HG02763 (cell line): ENCODE results near the gene COL23A1.
"Not testable (repeated sequence)": the region's sequence is repeated elsewhere in the genome, so short reads cannot be mapped to it uniquely, and the experiment has no call there.

Source experiments
- ATAC-seq: cut with Tn5 transposase; IDR thresholded peaks from one replicate; pipeline ENCODE4 v1.9.1; 2021; ENCODE audit warnings: mild to moderate bottlenecking, moderate library complexity; ENCODE audit not compliant: unreplicated experiment

Gene COL23A1

GRCh38 chr5:178589180-178590140, 733 bp downstream of the COL23A1 start:
- no peak for ATAC-seq

- ATAC-seq = no peak
These were observed 1.4 kb downstream of the COL23A1 start for GRCh38 chr5:178588769-178589168.

GRCh38 chr5:178587763-178588611, 2.2 kb downstream of the COL23A1 start:
- ATAC-seq = no peak

DNA sequence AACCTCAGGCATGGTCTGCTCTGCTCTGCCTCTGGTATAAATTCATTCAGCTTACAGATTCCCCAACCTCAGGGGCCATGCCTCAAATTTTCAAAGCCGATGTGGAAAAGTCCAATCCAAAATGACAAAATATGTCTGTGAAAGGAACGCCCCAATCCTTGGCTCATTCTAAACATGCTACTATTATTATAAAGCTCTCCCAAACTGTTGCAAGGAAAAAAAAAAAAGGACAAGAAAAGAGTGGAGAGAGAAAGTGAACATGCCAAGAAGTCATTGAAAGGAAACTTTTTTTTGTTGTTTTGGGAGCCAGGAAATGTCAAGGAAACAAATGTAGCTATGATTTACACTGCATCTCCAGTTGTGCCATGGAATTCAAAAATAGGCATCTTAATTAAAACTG, 3.8 kb downstream of the COL23A1 start:
- ATAC-seq = no peak

GRCh38 chr5:178585421-178585820, 4.8 kb downstream of the COL23A1 start:
- not testable (repeated sequence) for ATAC-seq

DNA sequence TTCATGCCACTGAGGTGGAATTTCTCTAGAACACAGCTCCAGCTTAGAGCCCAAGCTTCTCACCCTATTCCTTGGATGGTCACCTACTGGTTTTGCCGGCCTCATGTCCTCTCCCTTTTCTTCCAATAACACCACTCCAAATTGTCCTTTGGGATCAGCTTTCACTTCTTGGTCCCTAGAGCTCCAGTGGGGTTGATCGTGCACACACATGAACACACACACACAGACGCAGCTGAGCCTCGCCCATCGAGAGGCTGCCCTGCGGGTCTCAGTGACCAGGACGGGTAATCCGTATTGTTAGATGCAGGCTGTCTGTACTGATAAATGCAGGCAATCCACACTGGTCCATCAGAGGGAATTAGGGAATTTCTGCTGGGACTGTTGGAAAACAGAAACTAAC, 6.9 kb downstream of the COL23A1 start:
- no peak for ATAC-seq

DNA sequence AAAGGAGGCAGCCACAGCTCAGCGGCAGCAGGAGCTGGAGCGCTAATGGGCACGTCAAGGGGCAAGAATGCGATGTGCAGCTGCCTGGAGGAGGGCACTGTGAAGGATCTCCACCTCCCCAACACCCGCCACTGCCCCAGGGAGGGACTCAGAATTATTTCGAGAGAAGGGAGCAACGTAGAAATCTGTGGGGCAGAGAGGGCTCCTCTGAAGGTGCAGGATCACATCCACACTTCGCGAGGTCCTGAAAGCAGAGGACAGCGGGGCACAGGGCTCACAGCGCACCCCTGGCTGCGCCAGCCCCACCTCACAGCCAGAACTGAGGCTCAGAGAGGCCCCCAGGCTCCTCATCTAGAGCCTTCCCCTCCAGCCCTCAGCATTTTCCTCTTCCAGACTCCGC, 7.9 kb downstream of the COL23A1 start:
- ATAC-seq = no peak

- no peak for ATAC-seq
These were observed 8.6 kb downstream of the COL23A1 start for GRCh38 chr5:178581621-178582020.

DNA sequence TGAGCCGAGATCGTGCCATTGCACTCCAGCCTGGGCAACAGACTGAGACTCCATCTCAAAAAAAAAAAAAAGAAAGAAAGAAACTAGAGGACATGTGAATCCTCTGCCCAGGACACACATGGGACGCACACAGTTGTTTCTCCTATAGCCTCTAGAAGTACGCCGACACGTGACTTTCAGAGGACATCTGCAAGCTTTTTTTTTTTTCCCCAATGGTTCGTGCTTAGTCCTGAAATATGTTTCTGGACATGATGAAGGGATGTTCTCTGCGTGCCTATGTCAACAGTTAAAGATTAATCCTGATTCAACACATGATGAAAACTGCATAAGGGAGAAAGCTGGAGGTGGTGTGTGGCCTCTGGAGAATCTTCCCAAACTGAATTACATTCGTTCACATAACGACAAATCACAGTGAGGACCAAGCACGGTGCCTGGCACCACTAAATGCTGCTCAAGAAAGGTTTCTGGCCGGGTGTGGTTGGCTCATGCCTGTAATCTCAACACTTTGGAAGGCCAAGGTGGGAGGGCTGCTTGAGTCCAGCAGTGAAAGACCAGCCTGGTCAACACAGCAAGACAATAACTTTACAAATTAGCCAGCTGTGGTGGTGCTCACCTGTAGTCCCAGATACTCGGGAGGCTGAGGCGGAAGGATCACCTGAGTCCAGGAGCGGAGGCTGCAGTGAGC, 9.8 kb downstream of the COL23A1 start:
- no peak for ATAC-seq

GRCh38 chr5:178577944-178578343, 12.2 kb downstream of the COL23A1 start:
- ATAC-seq = no peak

GRCh38 chr5:178577376-178577839, 12.8 kb downstream of the COL23A1 start:
- no peak for ATAC-seq

DNA sequence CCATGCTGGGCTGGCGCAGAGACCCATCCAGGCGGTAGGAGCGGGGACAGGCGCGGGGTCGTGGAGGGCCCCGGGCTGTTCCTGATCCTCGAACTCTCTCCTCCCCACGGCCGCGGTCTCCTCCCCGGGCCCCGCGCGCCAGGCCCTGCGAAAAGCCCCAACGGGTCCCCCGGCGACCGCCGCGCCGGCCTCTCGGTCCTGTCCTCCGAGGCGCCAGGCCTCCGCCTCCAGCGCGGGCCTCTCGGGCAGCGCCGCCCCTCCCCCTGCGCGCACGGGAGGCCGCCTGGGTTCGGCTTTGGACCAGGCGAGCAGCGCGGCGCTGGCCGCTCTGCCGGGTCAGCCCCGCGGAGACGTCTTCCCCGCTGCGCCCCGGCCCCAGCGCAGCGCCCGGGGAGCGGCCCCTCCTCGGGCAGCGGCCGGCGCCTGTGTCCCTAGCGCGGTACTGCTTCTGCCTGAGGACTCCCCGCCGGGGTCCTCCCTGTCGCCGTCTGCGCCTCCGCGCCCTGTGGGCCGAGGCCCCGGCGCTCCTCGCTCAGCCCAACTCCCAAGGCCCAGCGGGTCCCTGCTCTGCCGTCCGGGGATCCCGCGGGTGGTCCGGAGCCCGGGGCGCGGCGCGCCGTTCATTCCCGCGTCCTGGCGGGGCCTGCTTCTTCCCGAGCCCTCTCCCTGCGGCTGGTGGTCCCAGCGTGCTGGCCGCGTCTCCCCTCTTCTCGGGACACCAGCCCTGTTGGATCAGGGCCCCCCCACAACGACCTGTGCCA, 13.4 kb downstream of the COL23A1 start:
- no peak for ATAC-seq

DNA sequence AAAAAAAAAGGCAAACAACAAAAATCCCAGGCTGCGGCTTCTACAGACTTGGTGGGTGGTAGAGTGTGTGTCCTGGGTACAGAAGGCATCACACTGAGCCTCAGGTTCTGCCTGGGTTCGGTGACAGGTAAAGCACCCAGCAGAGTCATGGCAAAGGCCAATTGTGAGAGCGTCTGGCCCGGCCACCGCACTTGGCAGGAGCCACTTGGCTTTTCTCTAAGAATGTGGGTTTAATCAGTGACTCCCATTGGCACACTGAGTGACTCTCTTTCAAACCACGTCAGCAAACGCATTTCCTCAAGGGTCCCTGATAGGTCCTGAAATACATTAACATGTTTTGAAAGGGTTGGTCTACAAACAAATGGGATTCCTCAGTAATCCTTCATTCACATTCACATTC, 17.0 kb downstream of the COL23A1 start:
- no peak for ATAC-seq

DNA sequence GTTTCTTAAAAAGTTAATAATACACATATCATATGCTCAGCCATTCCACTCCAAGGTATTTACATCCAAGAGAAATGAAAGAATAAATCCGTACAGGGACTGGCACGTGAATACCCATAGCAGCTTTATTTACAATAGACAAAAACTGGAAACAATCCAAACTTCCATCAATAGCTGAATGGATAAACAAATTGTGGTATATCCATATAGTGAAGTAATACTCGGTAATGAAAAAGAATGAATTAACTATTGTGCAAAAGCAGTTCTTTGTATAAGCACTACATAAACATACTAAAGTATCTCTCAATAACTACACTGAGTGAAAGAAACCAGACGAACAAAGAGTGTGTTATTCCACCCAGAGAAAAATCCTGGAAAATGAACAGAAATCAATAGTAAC, 17.6 kb downstream of the COL23A1 start:
- no peak for ATAC-seq

DNA sequence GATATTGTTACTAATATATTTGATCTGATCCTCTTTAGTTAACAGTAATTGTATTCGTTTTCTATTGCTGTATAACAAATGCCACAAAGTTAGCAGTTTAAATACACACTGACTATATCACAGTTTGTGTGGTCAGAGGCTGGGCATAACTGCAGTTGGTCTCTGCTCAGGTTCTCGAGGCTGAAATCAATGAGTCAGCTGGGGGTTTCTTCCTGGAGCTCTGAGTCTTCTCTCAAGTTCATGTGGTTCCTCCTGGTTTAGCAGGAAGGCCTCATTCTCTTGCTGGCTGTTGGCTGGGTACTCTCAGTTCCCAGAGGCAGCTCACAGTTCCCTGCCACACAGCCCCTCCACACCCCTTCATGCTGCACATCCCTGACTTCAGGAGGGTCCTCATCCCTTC, 20.7 kb downstream of the COL23A1 start:
- ATAC-seq = no peak

DNA sequence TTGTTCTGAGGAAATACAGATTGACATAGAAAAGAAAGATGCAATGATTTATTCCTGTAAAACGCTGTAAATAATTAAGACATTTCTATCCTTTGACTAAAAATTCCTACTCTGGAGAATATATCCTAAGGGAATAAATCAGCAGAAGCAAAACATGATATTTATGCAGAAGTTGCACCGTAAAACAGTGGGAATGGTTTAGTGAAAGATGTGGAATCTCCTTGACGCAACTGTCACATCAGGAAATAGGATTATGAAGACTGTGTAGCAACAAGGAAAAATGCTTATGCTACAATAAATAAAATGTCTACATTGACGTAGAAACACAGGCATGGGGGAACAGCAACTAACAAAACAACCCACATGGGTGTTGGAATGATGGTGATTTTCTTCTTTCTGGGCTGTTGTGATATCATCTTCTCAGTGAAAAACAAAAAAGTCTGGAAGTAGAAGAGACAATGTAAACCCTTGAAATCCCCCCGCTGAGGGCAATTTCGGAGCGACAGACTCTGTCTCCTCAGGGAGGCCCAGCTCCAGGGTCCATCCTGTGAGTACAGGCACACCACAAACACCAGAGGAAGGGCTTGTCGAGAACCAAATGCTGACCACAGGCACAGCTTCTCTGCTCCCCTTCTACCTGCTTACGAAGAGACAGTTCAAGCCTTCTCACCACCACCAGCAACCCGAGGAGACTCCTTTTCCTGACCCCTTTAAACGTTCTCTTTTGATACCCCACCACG, 25.2 kb downstream of the COL23A1 start:
- ATAC-seq = no peak

GRCh38 chr5:178564397-178564796, 25.8 kb downstream of the COL23A1 start:
- ATAC-seq = no peak

- no peak for ATAC-seq
These were observed 26.6 kb downstream of the COL23A1 start for GRCh38 chr5:178563621-178564020.

DNA sequence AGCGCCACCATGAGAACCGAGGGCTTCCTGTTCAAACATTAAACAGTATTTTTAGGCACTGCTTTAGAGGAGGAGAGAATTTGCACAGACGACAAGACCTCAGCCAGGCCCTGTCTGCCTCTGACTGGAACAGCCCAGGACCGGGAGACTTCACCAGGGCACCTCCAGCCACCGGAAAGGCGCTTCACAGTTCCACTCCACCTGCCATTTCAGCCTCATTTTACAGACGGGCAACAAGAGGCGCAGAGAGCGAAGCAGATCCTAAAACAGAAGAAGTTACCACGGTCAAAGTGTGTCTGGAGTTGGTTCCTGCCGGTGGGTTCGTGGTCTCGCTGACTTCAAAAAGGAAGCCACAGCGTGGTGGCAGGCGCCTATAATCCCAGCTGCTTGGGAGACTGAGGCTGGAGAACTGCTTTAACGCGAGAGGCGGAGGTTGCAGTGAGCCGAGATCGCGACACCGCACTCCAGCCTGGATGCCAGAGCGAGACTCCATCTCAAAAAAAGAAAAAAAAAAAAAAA, 28.4 kb downstream of the COL23A1 start:
- no peak for ATAC-seq
